IPS-NIHi7 (cell line): ENCODE results near the gene TMEM115.

Experiments
- DNase-seq: peaks from one replicate; pipeline ENCODE4 v3.0.0; 2012; ENCODE audit warnings: mixed read lengths; ENCODE audit errors: extremely low spot score

TMEM115 gene

DNA sequence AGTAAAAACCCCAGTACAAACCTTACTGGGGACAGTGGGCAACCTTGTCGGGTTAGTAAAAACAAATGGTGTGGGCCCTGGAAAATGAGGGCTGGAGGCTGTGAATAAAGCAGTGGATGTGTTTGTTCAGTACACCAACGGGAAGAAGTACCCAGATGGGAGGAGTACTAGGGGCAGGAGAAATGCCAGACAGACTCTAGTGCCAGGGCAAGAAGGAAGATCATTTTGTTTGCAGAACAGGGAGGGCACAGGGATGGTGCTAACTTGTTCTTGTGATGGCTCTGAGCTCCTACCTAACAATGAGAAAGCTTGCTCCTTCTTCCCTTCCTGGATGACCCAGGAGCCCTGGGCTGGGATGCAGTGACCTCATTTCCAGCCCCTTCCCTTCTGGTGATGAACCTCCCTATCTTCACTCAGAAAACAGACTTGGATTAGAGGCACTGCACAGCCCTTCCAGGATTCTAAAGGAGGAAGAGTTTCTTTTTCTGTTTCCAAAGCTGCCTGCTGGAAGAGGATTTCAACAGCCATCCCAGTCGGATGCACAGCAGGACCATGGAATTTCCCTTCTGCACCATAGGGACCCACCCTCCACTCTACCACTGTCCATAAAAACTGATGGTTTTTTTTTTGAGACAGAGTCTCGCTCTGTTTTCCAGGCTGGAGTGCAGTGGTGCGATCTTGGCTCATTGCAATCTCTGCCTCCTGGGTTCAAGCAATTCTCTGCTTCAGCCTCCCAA, 24.8 kb downstream of the TMEM115 start:
- no peak for DNase-seq

DNA sequence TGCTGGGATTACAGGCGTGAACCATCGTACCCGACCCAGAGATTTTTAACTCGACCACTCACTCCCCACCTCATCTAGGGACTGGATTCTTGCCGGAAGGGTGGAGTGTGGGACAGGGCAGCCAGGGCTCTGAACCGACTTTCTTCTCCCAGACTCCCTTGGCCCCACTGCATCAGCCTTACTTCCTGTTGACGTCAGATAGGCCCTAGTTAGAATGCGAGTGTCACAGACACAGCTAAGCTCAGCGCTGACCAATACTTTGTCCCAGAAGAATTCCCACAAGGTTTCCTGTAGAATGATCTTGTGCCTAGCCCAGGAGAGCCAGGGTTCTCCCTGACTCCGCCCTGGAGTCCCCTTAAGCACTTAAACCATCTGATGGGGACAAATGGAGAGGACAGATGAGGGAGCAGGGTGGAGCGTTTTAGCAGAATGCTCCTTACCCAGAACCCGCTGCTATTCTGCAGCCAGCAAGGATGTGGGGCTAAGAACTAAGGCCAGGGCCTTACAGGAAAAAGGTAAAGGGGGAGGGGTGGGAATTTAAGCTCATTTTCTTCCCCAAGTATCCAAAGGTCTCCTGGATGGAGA, 25.5 kb downstream of the TMEM115 start:
- no peak for DNase-seq

DNA sequence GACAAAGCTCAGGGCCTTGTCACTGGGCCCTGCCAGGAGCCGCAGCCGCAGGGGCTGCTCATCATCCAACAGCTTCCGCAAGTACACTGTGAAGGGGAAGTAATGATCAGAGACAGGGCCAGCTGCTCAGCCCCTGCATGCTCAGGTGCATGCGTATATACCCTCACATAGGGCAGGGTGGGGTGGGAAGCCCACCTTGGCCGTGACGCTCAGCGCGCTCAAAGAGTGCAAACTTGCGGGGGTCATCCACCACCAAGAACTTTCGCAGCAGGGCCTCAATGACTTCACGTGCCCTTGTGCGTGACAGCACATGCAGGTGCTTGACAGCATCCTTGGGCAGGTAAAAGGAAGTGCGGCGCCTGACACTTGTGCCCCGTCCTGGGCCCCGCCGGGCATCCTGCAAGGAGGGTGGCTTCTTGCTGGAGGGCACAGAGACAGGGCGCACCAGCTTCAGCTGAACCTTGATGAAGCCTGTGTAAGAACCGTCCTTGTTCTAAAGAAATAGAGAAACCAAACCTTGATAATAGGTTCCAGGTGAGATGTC, 27.9 kb downstream of the TMEM115 start:
- no peak for DNase-seq

GRCh38 chr3:50330330-50330729, 29.0 kb downstream of the TMEM115 start:
- no peak for DNase-seq

DNA sequence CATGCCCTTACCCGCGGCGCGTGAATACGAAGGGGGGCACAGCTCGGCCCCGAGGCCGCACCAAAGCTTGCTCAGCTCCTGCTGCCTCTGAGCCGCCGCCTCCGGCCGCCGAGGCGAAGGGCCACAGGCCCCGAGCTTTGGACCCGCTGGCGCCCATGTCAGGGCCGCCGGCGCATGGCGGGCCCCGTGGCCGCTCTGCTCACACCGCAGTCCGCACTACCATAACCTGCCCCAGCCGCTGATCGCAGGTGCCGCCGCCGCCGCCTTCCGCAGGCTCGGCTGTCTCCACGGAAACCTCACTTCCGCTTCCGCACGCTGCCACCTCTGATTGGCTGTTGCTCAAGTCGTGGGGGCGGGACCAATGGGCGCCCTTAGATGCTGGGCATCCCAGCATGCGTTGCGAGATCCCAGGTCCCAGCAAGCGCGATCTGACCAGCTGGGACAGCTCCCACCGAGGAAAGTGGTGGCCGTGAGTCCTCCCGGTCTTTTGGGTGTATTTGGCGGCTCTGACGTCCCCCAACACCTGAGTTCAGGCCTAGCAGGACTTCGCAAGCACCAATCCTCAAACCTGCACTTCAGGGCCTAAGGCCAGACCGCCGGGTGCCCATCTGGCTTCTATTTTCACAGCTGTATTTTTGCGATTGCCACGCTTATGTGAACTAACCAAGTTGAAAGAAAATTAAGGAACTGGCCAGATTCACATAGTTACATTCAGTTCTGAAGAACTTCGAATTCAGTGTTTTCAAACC, 31.2 kb downstream of the TMEM115 start, which contains the start of gene TUSC2:
TSS of gene TUSC2 (minus strand) at position 281 of the 749 bp plus-strand sequence. CDS start at position 157, 124 bp downstream.
- peak; percentile 94 for DNase-seq

- no peak for DNase-seq
Observed at GRCh38 chr3:50327129-50327528, 32.2 kb downstream of the TMEM115 start.

GRCh38 chr3:50326182-50326541, 33.2 kb downstream of the TMEM115 start:
- DNase-seq: no peak

- DNase-seq: no peak
Observed at GRCh38 chr3:50325497-50326181, 33.7 kb downstream of the TMEM115 start.

GRCh38 chr3:50325113-50325480, 34.2 kb downstream of the TMEM115 start:
- no peak for DNase-seq

GRCh38 chr3:50324351-50325112, 34.8 kb downstream of the TMEM115 start:
- DNase-seq: peak; percentile 78

DNA sequence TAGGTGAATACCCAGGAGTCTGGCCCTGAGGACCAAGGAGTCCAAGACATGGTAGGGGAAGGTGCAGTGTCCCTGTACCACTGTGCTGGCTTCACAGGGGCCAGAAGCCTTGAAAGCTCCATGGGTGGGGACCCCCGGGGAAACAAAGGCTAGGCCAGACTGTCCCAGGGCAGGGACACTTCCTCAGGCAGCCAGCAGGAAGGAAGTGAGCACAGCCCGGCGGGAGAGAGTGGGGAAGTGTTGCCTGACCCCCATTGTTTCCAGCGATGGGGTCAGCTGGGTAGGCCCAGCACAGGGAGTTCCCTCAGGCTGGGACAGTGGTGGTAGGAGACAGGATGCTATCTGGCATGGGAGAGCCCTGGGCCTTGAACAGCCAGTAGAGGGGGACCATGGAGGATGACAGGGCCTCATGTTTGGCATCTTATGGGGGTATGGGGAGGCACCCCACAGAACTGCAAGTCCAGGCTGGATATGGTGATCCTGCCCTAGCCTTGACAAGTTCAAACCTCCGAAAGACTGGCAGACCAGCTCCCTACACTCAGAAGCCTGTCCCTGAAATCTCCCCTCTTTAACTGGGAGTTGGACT, 35.6 kb downstream of the TMEM115 start:
- DNase-seq: no peak

DNA sequence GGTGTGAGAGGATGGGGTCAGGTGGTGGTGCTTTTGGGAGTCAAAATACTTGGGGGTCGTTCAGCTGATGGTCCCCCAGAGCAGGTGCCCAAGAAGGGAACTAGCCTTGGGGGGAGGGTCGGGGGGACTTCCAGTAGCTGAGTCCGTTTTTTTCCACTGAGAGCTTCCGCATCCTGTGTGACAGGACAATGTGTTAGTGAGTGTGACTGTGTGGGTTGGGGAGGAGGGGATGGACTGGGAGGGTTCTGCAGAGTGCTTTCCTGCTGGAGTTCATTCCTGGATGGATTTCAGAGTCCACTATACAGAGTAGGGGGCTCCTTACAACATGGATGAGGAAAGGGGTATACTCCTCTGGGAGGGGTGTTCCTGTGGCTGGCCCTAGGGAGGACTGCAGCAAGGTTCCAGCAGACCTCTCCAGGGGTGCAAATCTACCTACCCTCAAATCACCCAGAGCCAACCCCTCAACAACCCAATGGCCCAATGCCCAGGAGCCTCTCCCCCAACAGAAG, 36.2 kb downstream of the TMEM115 start:
- no peak for DNase-seq

GRCh38 chr3:50322386-50323091, 36.8 kb downstream of the TMEM115 start, which contains the start of gene HYAL2:
Gene HYAL2, minus strand, starts transcription at chr3:50322745. Its CDS starts 2,256 bp downstream, at chr3:50320489.
- no peak for DNase-seq

GRCh38 chr3:50322115-50322385, 37.3 kb downstream of the TMEM115 start:
- no peak for DNase-seq

DNA sequence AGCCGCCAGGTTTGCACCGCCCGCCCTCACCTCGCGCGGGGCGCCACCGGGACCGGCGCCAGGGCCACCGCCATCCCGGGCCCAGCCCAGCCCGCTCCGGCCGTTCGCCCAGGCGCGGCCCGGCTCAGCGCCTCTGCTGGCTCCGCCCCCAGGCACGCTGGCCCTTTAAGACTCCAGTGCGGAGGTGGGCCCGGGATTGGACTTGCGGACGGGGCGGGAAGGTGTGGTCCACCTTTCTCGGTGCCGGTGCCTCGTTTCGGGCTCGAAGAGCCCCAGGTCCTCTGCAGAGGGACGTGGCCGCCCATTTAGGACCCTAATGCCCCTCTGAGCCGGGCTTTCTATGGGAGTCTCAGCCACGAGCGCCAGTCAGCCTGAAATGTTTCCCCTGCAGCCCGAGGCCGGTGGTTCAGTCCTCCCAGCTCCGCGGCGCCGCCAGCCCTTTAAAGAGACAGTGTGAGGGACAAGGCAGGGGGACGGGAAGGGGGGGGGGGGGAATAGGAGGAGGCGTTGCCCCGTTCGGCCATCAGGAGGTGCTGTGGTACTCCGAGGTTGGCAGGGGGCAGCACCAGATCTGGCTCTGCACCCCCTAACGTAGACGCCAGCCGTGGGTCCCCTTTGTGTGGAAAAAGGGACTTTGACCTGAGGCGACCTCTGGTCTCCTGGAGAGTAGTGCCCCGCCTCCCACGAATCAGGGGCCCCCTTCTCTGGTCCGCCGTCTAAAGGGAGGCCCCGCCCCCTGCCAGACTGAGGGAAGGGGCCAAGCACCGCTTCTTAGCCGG, 37.8 kb downstream of the TMEM115 start:
- DNase-seq: peak; percentile 87

DNA sequence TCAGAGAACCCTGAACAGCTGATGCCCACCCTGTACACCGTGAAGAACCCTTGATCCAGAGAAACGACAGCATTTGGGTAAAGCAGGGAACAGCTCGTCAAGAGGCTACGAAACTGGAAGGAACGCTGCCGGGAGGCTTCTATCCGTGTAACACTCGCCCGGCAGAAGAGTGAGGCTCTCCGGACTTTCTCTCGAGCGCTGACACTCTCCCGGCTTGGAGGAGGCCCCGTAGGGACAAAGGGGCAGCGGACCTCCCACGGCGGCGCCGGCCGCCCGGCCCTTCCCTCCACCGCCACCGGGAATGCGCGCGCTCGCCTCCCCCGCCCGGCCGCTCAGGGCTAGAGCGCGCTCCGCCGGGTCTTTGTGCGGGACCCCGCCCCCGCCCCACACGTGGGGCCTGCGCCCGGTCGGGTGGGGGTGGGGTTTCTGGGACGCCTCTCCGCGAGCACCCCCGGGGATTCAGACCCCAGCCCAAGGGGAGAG, 38.4 kb downstream of the TMEM115 start:
- peak; percentile 85 for DNase-seq

- no peak for DNase-seq
Observed at GRCh38 chr3:50319894-50320625, 39.3 kb downstream of the TMEM115 start.

DNA sequence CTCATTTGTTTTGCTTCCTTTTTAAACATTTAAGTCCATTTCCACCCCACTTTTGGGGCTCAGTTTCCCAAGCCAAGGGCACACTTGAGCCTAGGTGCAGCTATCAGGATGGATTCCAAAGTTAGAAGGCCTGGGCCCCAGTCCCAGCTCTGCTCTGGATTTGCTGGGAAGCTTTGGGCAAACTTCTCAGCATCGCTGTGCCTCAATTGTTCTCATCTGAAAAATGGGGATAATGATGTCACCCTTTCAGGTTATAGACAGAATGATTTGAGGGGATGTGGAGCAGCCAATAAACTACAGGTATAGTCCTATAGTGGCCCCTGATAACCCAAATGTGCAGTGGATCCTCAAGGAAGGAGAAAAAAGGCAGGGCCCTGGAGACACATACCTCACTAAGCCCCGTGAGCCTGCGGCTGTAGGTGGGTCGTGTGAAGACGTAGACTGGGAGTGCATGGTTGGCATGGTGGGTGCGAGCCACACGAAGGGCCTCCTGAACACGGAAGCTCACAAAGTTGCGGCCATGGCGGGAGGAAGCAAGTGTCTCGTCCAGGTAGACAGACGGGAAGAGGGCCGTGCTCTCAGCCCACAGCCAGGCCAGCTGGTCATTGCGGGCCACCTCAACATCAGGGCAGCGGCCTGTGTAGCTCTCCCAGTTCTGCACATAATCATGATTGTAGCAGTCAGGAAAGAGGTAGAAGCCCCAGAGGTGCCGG, 40.0 kb downstream of the TMEM115 start:
- no peak for DNase-seq
